Endothelial cell of umbilical vein (primary cell): Measurements from ENCODE around the gene TSPAN10. TPM values are rescaled to one million over a fixed set of nuclear protein-coding genes. Genes with fewer than 3 reads are reported as not detected.

ENCODE experiments used
- BruUV-seq: library from RNA; stranded (reverse); fragments of 400-500 nt; replicated peaks from 2 replicates; lab custom pipeline; 2021; lab: Mats Ljungman, UMichigan
- CTCF ChIA-PET: fragments of 300-600, 350-600 bp; sonication (Branson Sonifier 250); formaldehyde crosslinking; loops from one replicate; lab custom pipeline; 2021; ENCODE audit warnings: antibody characterized with exemption, inconsistent platforms; lab: Charles Lee
- POLR2A ChIA-PET: fragments of 300-600, 350-600 bp; sonication (Branson Sonifier 250); formaldehyde crosslinking; loops from one replicate; lab custom pipeline; 2021; ENCODE audit warnings: antibody characterized with exemption, inconsistent platforms; lab: Charles Lee
- DNase-seq: peaks from one replicate; pipeline ENCODE4 v3.0.0-alpha.2; 2011; ENCODE audit warnings: low read depth, low spot score
- FAIRE-seq: peaks from 2 replicates; lab custom pipeline; 2011; peaks lifted over from hg19 to GRCh38; lab: Jason Lieb, UNC
- H2AFZ ChIP-seq: 2 replicates; pipeline ENCODE4 v1.6.0; 2012; ENCODE audit warnings: low read depth, low read length, control low read depth, inconsistent platforms
- H3K27ac ChIP-seq: 2 replicates; pipeline ENCODE4 v1.5.1; 2011; ENCODE audit warnings: low read depth, mild to moderate bottlenecking, control low read depth, low read length, moderate library complexity; ENCODE audit not compliant: insufficient read depth
- H3K27me3 ChIP-seq, 2 experiments: 2 replicates each; pipeline versions ENCODE4 v1.6.0 to v1.6.1; 2011; ENCODE audit warnings: low read length in 2 of 2, mixed read lengths in 1 of 2; ENCODE audit not compliant: control insufficient read depth in 2 of 2, insufficient read depth in 2 of 2
- H3K36me3 ChIP-seq, 2 experiments: 2 replicates in 1 of 2; 3 replicates in 1 of 2; pipeline ENCODE4 v1.5.1; 2011; ENCODE audit warnings: low read length in 2 of 2, mild to moderate bottlenecking in 1 of 2, moderate library complexity in 1 of 2; ENCODE audit not compliant: control insufficient read depth in 2 of 2, insufficient read depth in 2 of 2; ENCODE audit errors: extremely low read depth in 1 of 2
- H3K4me1 ChIP-seq: 3 replicates; pipeline ENCODE4 v1.5.1; 2011; ENCODE audit warnings: mild to moderate bottlenecking, low read length; ENCODE audit not compliant: control insufficient read depth, insufficient read depth; ENCODE audit errors: extremely low read depth
- H3K4me2 ChIP-seq: 2 replicates; pipeline ENCODE4 v1.6.1; 2011; ENCODE audit warnings: low read length, control low read depth, mixed read lengths; ENCODE audit not compliant: insufficient read depth
- H3K4me3 ChIP-seq, 3 experiments: fragments of 200-600 bp in 1 of 3; sonication (generic), shearing (Covaris generic) in 1 of 3; replicated peaks in 1 of 3; 2 replicates each; pipeline ENCODE4 v1.5.1; 2011 to 2016; ENCODE audit warnings: control low read depth in 3 of 3, low read length in 3 of 3, mild to moderate bottlenecking in 2 of 3, inconsistent platforms in 1 of 3, low read depth in 1 of 3, moderate library complexity in 1 of 3; ENCODE audit not compliant: insufficient read depth in 1 of 3
- H3K79me2 ChIP-seq: 2 replicates; pipeline ENCODE4 v1.6.0; 2012; ENCODE audit warnings: low read length, inconsistent platforms; ENCODE audit not compliant: control insufficient read depth, insufficient read depth
- H3K9ac ChIP-seq: replicated peaks from 2 replicates; pipeline ENCODE3; 2011; ENCODE audit warnings: low read length, control low read depth; ENCODE audit not compliant: insufficient read depth; ENCODE audit errors: extremely low read depth
- H3K9me1 ChIP-seq: replicated peaks from 3 replicates; pipeline ENCODE4 v1.6.0; 2011; ENCODE audit warnings: mild to moderate bottlenecking, low read length; ENCODE audit not compliant: control insufficient read depth, insufficient read depth; ENCODE audit errors: extremely low read depth
- H3K9me3 ChIP-seq: replicated peaks from 2 replicates; pipeline ENCODE4 v1.5.1; 2012; ENCODE audit warnings: low read length, inconsistent platforms; ENCODE audit not compliant: control insufficient read depth, insufficient read depth
- H4K20me1 ChIP-seq: replicated peaks from 2 replicates; pipeline ENCODE3; 2011; ENCODE audit warnings: mild to moderate bottlenecking, low read length; ENCODE audit not compliant: control insufficient read depth, insufficient read depth; ENCODE audit errors: extremely low read depth
- CTCF ChIP-seq, 2 donors: IDR thresholded peaks; 1 replicate in 1 of 2; 2 replicates in 1 of 2; pipeline ENCODE4 v1.5.1; 2011; ENCODE audit warnings: low read length in 2 of 2, mild to moderate bottlenecking in 2 of 2, moderate library complexity in 2 of 2, control low read depth in 1 of 2, inconsistent platforms in 1 of 2, low read depth in 1 of 2; ENCODE audit not compliant: insufficient read depth in 1 of 2; ENCODE audit errors: extremely low read depth in 1 of 2
- EZH2 ChIP-seq: IDR thresholded peaks from 2 replicates; pipeline ENCODE4 v1.6.1; 2012; ENCODE audit warnings: borderline replicate concordance, low read depth, mild to moderate bottlenecking, moderate library complexity, low read length, inconsistent platforms; ENCODE audit not compliant: severe bottlenecking
- FOS ChIP-seq: IDR thresholded peaks from 2 replicates; pipeline ENCODE4 v1.6.1; 2011; ENCODE audit warnings: mild to moderate bottlenecking, low read length, moderate library complexity, borderline replicate concordance; ENCODE audit not compliant: insufficient read depth
- GATA2 ChIP-seq: IDR thresholded peaks from 2 replicates; pipeline ENCODE4 v1.7.0; 2011; ENCODE audit warnings: low read depth, mild to moderate bottlenecking, moderate library complexity, mixed read lengths, low read length; ENCODE audit not compliant: insufficient read length, insufficient read depth
- JUN ChIP-seq: IDR thresholded peaks from 2 replicates; pipeline ENCODE4 v1.6.1; 2011; ENCODE audit warnings: borderline replicate concordance, low read depth; ENCODE audit not compliant: insufficient read length, insufficient read depth
- MAX ChIP-seq: IDR thresholded peaks from 2 replicates; pipeline ENCODE4 v1.6.1; 2011; ENCODE audit not compliant: insufficient read depth, insufficient read length
- MYC ChIP-seq: IDR thresholded peaks from one replicate; pipeline ENCODE4 v1.6.1; 2011; ENCODE audit warnings: mild to moderate bottlenecking, low read depth, low read length
- POLR2A ChIP-seq: IDR thresholded peaks from 2 replicates; pipeline ENCODE4 v1.6.1; 2012; ENCODE audit warnings: low read depth, mild to moderate bottlenecking, control low read depth, low read length
- POLR2AphosphoS5 ChIP-seq: IDR thresholded peaks from 2 replicates; pipeline ENCODE4 v1.6.1; 2012; ENCODE audit warnings: low read depth, mild to moderate bottlenecking, control low read depth, low read length, moderate library complexity; ENCODE audit not compliant: insufficient read depth
- dilution Hi-C: fragments of 300-500 bp; cut with MboI; formaldehyde crosslinking; loops from one replicate; pipeline ENCODE4 v1.15.0; 2019; ENCODE audit warnings: low sequenced_read_pairs; ENCODE audit not compliant: extremely low pct_ligation_motif_present
- intact Hi-C: fragments of 100-400 bp; cut with micrococcal nuclease; formaldehyde crosslinking; loops from one replicate; pipeline ENCODE4 v1.10.0; 2022
- polyA plus RNA-seq, 4 experiments: library from polyadenylated mRNA; depleted of rRNA in 3 of 4; stranded (reverse) in 3 of 4; unstranded in 1 of 4; fragments of >200 nt; gene quantifications; 2 replicates each; pipeline versions ENCODE4 v1.2.1 to v1.2.3, GENCODE V29; 2011 to 2012; ENCODE audit warnings: missing spikeins in 1 of 4
- total RNA-seq: library from RNA; stranded (reverse); gene quantifications from 2 replicates; pipeline ENCODE4 v1.2.3, GENCODE V29; 2021

TSPAN10 gene
- total and polyA plus RNA-seq, 2 donors (not counting 3 experiments of a cell fraction or from before 2014, with no cell fraction given): 0.91 to 1.1 TPM

- dilution Hi-C loops (no loop called here), intact Hi-C loops (no loop called here)
- Histone ChIP-seq H3K79me2 (no peaks in the 10 kb centered on the region), H2AFZ (no peak overlapping the region), H3K27ac (no peak overlapping the region), H3K9me3 (no peaks in the 10 kb centered on the region), H3K4me3 (no peak overlapping the region), H3K9me1 (no peaks in the 10 kb centered on the region), H3K4me2 (no peak overlapping the region), H4K20me1 (no peaks in the 10 kb centered on the region), H3K27me3 (peaks cover 18 to 22% of the 10 kb centered on the region in 2 experiments), H3K36me3 (no peaks in the 10 kb centered on the region), H3K9ac (no peak overlapping the region), H3K4me1 (no peaks in the 10 kb centered on the region)
- no peak for FAIRE-seq
- ChIA-PET CTCF (interaction anchor here (1.0 kb wide), 1 partner anchor 12 kb away, joined by 4 read pairs; no protein-coding TSS in a partner anchor), POLR2A (no interaction called here)
- no TSS peak for BruUV-seq
- no peak for DNase-seq
- TF ChIP-seq FOS (no peak), GATA2 (no peak), MAX (no peak), POLR2A (no peak), EZH2 (peak; percentile 92)
These were observed 11.2 kb downstream of the TSPAN10 start for GRCh38 chr17:81648013-81648706.

- POLR2A ChIA-PET: no interaction called here
- Histone ChIP-seq H3K9me1 (no peaks in the 10 kb centered on the region), H3K4me1 (no peaks in the 10 kb centered on the region), H3K27me3 (peaks cover 18 to 22% of the 10 kb centered on the region in 2 experiments), H3K9ac (no peak overlapping the region), H3K79me2 (no peaks in the 10 kb centered on the region), H3K27ac (no peak overlapping the region), H3K4me2 (no peak overlapping the region), H4K20me1 (no peaks in the 10 kb centered on the region), H3K9me3 (no peaks in the 10 kb centered on the region), H3K36me3 (no peaks in the 10 kb centered on the region), H2AFZ (no peak overlapping the region), H3K4me3 (no peak overlapping the region)
- no peak for TF ChIP-seq FOS
- no peak for TF ChIP-seq MAX
- TF ChIP-seq CTCF (IDR thresholded peaks at IDR 0.05; ENCODE audit: extremely low read depth in 1 of 2, insufficient read depth in 1 of 2, low read depth in 1 of 2, low read length in 2 of 2): no peak
- TF ChIP-seq POLR2A: no peak
- TF ChIP-seq GATA2: no peak
- no peak for TF ChIP-seq MYC
- no peak for TF ChIP-seq POLR2AphosphoS5
- TF ChIP-seq JUN: no peak
- TF ChIP-seq EZH2: no peak
- intact Hi-C loops (no loop called here), dilution Hi-C loops (no loop called here)
- no TSS peak for BruUV-seq
- CTCF ChIA-PET: no interaction called here
- no peak for FAIRE-seq
- no peak for DNase-seq
These were observed 11.7 kb downstream of the TSPAN10 start for GRCh38 chr17:81648707-81649085.
